PFSK-1 (cell line): ENCODE data around the gene FLT4.

Source experiments
- FOXP2 ChIP-seq: optimal IDR thresholded peaks from 2 replicates; pipeline ENCODE3; 2011; ENCODE audit warnings: borderline replicate concordance, control low read depth, inconsistent platforms; ENCODE audit not compliant: insufficient read depth; ENCODE audit errors: extremely low read length, extremely low read depth
- POLR2AphosphoS5 ChIP-seq: IDR thresholded peaks from 2 replicates; pipeline ENCODE4 v1.6.1; 2012; ENCODE audit warnings: low read depth, mild to moderate bottlenecking, control low read depth, low read length, moderate library complexity
- REST ChIP-seq, 2 experiments: IDR thresholded peaks; 2 replicates each; pipeline versions ENCODE4 v1.6.1 to v1.8.0; 2011 to 2012; ENCODE audit warnings: low read depth in 2 of 2, low read length in 2 of 2, control low read depth in 1 of 2, inconsistent platforms in 1 of 2, mild to moderate bottlenecking in 1 of 2, moderate library complexity in 1 of 2; ENCODE audit not compliant: insufficient read depth in 1 of 2
- SIN3A ChIP-seq: IDR thresholded peaks from 2 replicates; pipeline ENCODE4 v1.6.1; 2012; ENCODE audit warnings: mild to moderate bottlenecking, low read length, moderate library complexity, borderline replicate concordance; ENCODE audit not compliant: insufficient read depth
- TAF1 ChIP-seq: IDR thresholded peaks from 2 replicates; pipeline ENCODE4 v1.6.1; 2012; ENCODE audit warnings: low read length, control low read depth, borderline replicate concordance; ENCODE audit not compliant: insufficient read depth

DNA sequence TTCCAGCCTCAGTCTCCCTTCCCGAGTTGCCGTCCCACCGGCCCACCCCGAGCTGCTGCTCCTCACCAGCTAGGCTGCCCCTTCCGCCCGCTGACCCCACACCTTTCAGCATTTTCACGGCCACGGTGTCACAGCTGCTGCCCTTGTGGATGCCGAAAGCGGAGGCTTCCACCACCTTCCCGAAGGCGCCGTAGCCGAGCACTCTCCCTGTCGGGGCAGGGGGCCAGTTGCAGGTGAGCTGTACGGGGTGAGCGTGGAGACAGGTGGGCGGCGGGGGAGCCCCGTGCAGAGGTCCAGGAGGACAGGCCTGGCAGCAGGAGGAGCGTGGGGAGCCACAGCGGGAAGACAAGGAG is 29.9 kb downstream of the FLT4 start:
- TF ChIP-seq TAF1 (no peak), SIN3A (no peak), REST (IDR thresholded peaks at IDR 0.05; ENCODE audit: insufficient read depth in 1 of 2, low read depth in 2 of 2, low read length in 2 of 2) (no peak), POLR2AphosphoS5 (no peak), FOXP2 (no peak)
